SK-N-SH (cell line): Measurements from ENCODE around the gene PDE9A. TPM values are rescaled to one million over a fixed set of nuclear protein-coding genes. Genes with fewer than 3 reads are reported as not detected.

Source experiments
- CTCF ChIA-PET: fragments of 300-600, 350-600 bp; formaldehyde crosslinking; extraction: SDS; loops from one replicate; lab custom pipeline; 2021; lab: Yijun Ruan, JAX
- POLR2A ChIA-PET: fragments of 350-600 bp; sonication (Branson Sonifier 250); formaldehyde crosslinking; extraction: SDS; loops from one replicate; lab custom pipeline; 2020; ENCODE audit warnings: antibody characterized with exemption, inconsistent platforms; lab: Yijun Ruan, JAX
- DNase-seq: peaks from one replicate; pipeline ENCODE4 v3.0.0; 2012
- H2AFZ ChIP-seq: fragments of 200-600 bp; sonication (generic); 2 replicates; pipeline ENCODE4 v1.8.1; 2016; ENCODE audit warnings: antibody characterized with exemption, mild to moderate bottlenecking, low read depth
- H3F3A ChIP-seq: fragments of 200-600 bp; sonication (generic); replicated peaks from 2 replicates; pipeline ENCODE3; 2016; ENCODE audit warnings: antibody characterized with exemption, mild to moderate bottlenecking; ENCODE audit not compliant: insufficient read depth
- H3K27ac ChIP-seq, 2 experiments: fragments of 200-500 bp in 1 of 2; fragments of 200-600 bp in 1 of 2; sonication (Bioruptor generic) in 1 of 2; sonication (generic), shearing (Covaris generic) in 1 of 2; 2 replicates each; pipeline versions ENCODE4 v1.5.1 to v1.6.1; 2014 to 2016; ENCODE audit warnings: low read depth in 2 of 2, inconsistent platforms in 1 of 2, low read length in 1 of 2, mild to moderate bottlenecking in 1 of 2, mixed read lengths in 1 of 2
- H3K27me3 ChIP-seq: fragments of 200-600 bp; sonication (generic), shearing (Covaris generic); 2 replicates; pipeline ENCODE4 v1.6.1; 2016; ENCODE audit warnings: mixed run types; ENCODE audit not compliant: insufficient read depth
- H3K36me3 ChIP-seq, 2 experiments: fragments of 200-500 bp in 1 of 2; fragments of 200-600 bp in 1 of 2; sonication (Bioruptor generic) in 1 of 2; sonication (generic) in 1 of 2; replicated peaks in 1 of 2; 2 replicates each; pipeline versions ENCODE3 to v1.5.1; 2014 to 2016; ENCODE audit warnings: low read length in 1 of 2, mild to moderate bottlenecking in 1 of 2; ENCODE audit not compliant: insufficient read depth in 2 of 2, control insufficient read depth in 1 of 2
- H3K4me1 ChIP-seq, 2 experiments: fragments of 200-500 bp in 1 of 2; fragments of 200-600 bp in 1 of 2; sonication (Bioruptor generic) in 1 of 2; sonication (generic), shearing (Covaris generic) in 1 of 2; 2 replicates each; pipeline versions ENCODE4 v1.5.1 to v1.6.1; 2014 to 2016; ENCODE audit warnings: low read depth in 1 of 2, low read length in 1 of 2, mixed run types in 1 of 2; ENCODE audit not compliant: insufficient read depth in 2 of 2, control insufficient read depth in 1 of 2
- H3K4me2 ChIP-seq: fragments of 200-600 bp; sonication (generic), shearing (Covaris generic); 2 replicates; pipeline ENCODE4 v1.6.1; 2017; ENCODE audit warnings: mixed run types
- H3K4me3 ChIP-seq, 2 experiments: fragments of 200-500 bp in 1 of 2; fragments of 200-600 bp in 1 of 2; sonication (Bioruptor generic) in 1 of 2; sonication (generic), shearing (Covaris generic) in 1 of 2; 2 replicates each; pipeline versions ENCODE4 v1.5.1 to v1.8.1; 2014 to 2016; ENCODE audit warnings: low read depth in 2 of 2, inconsistent platforms in 1 of 2, low read length in 1 of 2, mild to moderate bottlenecking in 1 of 2, mixed read lengths in 1 of 2, moderate library complexity in 1 of 2
- H3K79me2 ChIP-seq: fragments of 200-600 bp; sonication (generic); 2 replicates; pipeline ENCODE4 v1.8.1; 2017; ENCODE audit warnings: mild to moderate bottlenecking; ENCODE audit not compliant: insufficient read depth
- H3K9ac ChIP-seq: fragments of 200-600 bp; sonication (generic); 2 replicates; pipeline ENCODE4 v1.6.1; 2017; ENCODE audit warnings: mixed run types
- H3K9me2 ChIP-seq: fragments of 200-600 bp; sonication (generic); 2 replicates; pipeline ENCODE4 v1.6.1; 2017; ENCODE audit warnings: mixed run types
- H3K9me3 ChIP-seq: fragments of 200-600 bp; sonication (generic); 2 replicates; pipeline ENCODE4 v1.6.1; 2017; ENCODE audit warnings: mixed run types, mild to moderate bottlenecking, moderate library complexity
- H4K20me1 ChIP-seq: fragments of 200-600 bp; sonication (generic); 2 replicates; pipeline ENCODE4 v1.6.1; 2017; ENCODE audit warnings: mild to moderate bottlenecking, mixed run types; ENCODE audit not compliant: insufficient read depth
- CHD2 ChIP-seq: fragments of 150-350 bp; IDR thresholded peaks from 2 replicates; pipeline ENCODE4 v1.6.1; 2018; ENCODE audit warnings: low read length; ENCODE audit not compliant: partially characterized antibody
- ELF1 ChIP-seq: IDR thresholded peaks from 2 replicates; pipeline ENCODE4 v1.4.0; 2012
- EZH2phosphoT487 ChIP-seq: fragments of 200-600 bp; sonication (generic); IDR thresholded peaks from 2 replicates; pipeline ENCODE4 v1.6.1; 2017; ENCODE audit warnings: low read depth, mixed run types, mild to moderate bottlenecking, antibody characterized with exemption, moderate library complexity, borderline replicate concordance
- MXI1 ChIP-seq: IDR thresholded peaks from 2 replicates; pipeline ENCODE4 v1.6.1; 2012; ENCODE audit warnings: mild to moderate bottlenecking, low read depth, low read length, improper control_type of control experiment
- RAD21 ChIP-seq: IDR thresholded peaks from 2 replicates; pipeline ENCODE4 v1.6.1; 2012; ENCODE audit warnings: mild to moderate bottlenecking, low read length
- RCOR1 ChIP-seq: fragments of 150-350 bp; IDR thresholded peaks from 2 replicates; pipeline ENCODE4 v1.6.1; 2017; ENCODE audit warnings: antibody characterized with exemption, low read length
- REST ChIP-seq: IDR thresholded peaks from 2 replicates; pipeline ENCODE4 v1.6.1; 2012; ENCODE audit warnings: mild to moderate bottlenecking, low read depth, low read length, moderate library complexity
- SMC3 ChIP-seq: IDR thresholded peaks from 2 replicates; pipeline ENCODE4 v1.6.1; 2012; ENCODE audit warnings: low read depth, low read length, improper control_type of control experiment
- TAF1 ChIP-seq: IDR thresholded peaks from 2 replicates; pipeline ENCODE4 v1.6.1; 2012; ENCODE audit warnings: low read depth, mild to moderate bottlenecking, low read length, moderate library complexity, borderline replicate concordance
- TCF12 ChIP-seq: IDR thresholded peaks from 2 replicates; pipeline ENCODE4 v1.4.0; 2012
- TEAD4 ChIP-seq: IDR thresholded peaks from 2 replicates; pipeline ENCODE4 v1.4.0; 2012; ENCODE audit warnings: mild to moderate bottlenecking, borderline replicate concordance; ENCODE audit not compliant: insufficient read depth
- USF2 ChIP-seq: fragments of 150-350 bp; IDR thresholded peaks from 2 replicates; pipeline ENCODE4 v1.6.1; 2017; ENCODE audit warnings: antibody characterized with exemption, low read length, low read depth, borderline replicate concordance
- YY1 ChIP-seq: IDR thresholded peaks from 2 replicates; pipeline ENCODE4 v1.4.0; 2012; ENCODE audit warnings: low read depth, mild to moderate bottlenecking
- WGBS: methylation state at CpG from one replicate; pipeline ENCODE4 v1.1.6; 2017; ENCODE audit warnings: low lambda C conversion rate; 5-methylcytosine and 5-hydroxymethylcytosine counted together
- polyA plus RNA-seq, 3 experiments: library from polyadenylated mRNA; depleted of rRNA; stranded (reverse); fragments of >200 nt; gene quantifications; 2 replicates each; pipeline ENCODE4 v1.2.3, GENCODE V29; 2012

Gene PDE9A
- polyA plus RNA-seq, 1 of the 3 experiments (the other 2 are of a cell fraction): 0.28 TPM

- TF ChIP-seq MXI1: no peak
- TF ChIP-seq ELF1: no peak
- no peak for TF ChIP-seq TCF12
- no peak for TF ChIP-seq RAD21
- no peak for TF ChIP-seq CHD2
- no peak for TF ChIP-seq RCOR1
- TF ChIP-seq, all 33 proteins: peak for 0
Measured at GRCh38 chr21:42703136-42703908, 49.9 kb downstream of the PDE9A start (continued).

- Histone ChIP-seq H3K9ac (no peak overlapping the region), H3F3A (no peaks in the 10 kb centered on the region), H3K27ac (no peak overlapping the region), H3K4me2 (no peak overlapping the region), H3K9me2 (no peaks in the 10 kb centered on the region), H3K79me2 (no peaks in the 10 kb centered on the region), H3K9me3 (no peaks in the 10 kb centered on the region), H3K27me3 (no peaks in the 10 kb centered on the region), H2AFZ (no peak overlapping the region), H3K4me1 (no peaks in the 10 kb centered on the region), H3K4me3 (no peak overlapping the region), H4K20me1 (no peaks in the 10 kb centered on the region), H3K36me3 (no peaks in the 10 kb centered on the region)
- TF ChIP-seq USF2 (no peak), TEAD4 (no peak), SMC3 (no peak), TAF1 (no peak), REST (no peak), TCF12 (no peak), YY1 (no peak), EZH2phosphoT487 (no peak)
- WGBS: 65% methylated on average over 16 of the region's 18 CpGs
- DNase-seq: no peak
- ChIA-PET POLR2A (no interaction called here), CTCF (no interaction called here)
Measured at GRCh38 chr21:42703965-42704364, 50.5 kb downstream of the PDE9A start.
